Stimulated activated memory B cell treated with anti-CD40 and anti-IgM and Interleukin-4, amounts not matched to agents 10 μg/mL and 1 μg/mL and 100 μg/mL, for 72 hours (primary cell): ENCODE results near the gene UPK3BL1.
"Not testable (repeated sequence)": the region's sequence is repeated elsewhere in the genome, so short reads cannot be mapped to it uniquely, and the experiment has no call there.

ENCODE experiments used
- ATAC-seq: fragments of 150-1000 bp; cut with Tn5 transposase; 2 replicates; pipeline ENCODE4 v1.10.0; 2021
- H3K27ac Mint-ChIP-seq: one replicate; pipeline ENCODE4 v1.8.0; 2022; ENCODE audit warnings: mild to moderate bottlenecking, mixed read lengths
- H3K27me3 Mint-ChIP-seq: one replicate; pipeline ENCODE4 v1.8.0; 2022; ENCODE audit warnings: mixed read lengths
- H3K36me3 Mint-ChIP-seq: one replicate; pipeline ENCODE4 v1.8.0; 2022; ENCODE audit warnings: mixed read lengths
- H3K4me1 Mint-ChIP-seq: one replicate; pipeline ENCODE4 v1.8.0; 2022; ENCODE audit warnings: mixed read lengths
- H3K4me3 Mint-ChIP-seq: one replicate; pipeline ENCODE4 v1.8.0; 2022; ENCODE audit warnings: mild to moderate bottlenecking, moderate library complexity, mixed read lengths
- H3K9me3 Mint-ChIP-seq: one replicate; pipeline ENCODE4 v1.8.0; 2022; ENCODE audit warnings: mixed read lengths

The UPK3BL1 gene

DNA sequence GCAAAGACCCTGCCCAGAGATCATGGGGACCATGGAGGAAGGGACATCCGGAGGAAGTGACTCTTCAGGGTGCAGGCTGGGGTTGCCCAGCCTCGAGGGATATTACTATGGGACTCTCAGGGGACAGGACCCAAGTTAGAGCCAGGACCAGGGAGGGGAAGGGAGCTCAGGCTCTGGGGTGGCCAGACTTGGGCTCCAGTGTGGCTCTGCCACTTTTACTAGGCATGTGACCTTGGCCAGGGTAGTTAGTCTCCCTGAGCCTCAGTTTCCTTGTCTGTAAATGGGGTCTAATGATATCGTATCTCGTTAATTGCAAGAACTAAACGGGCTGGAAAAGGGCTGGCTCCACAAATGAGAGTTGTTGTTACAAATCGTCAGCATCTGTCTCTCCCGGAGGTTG, 32.1 kb downstream of the UPK3BL1 start:
- not testable (repeated sequence) for H3K4me1 Mint-ChIP-seq, H3K9me3 Mint-ChIP-seq, H3K36me3 Mint-ChIP-seq, H3K27me3 Mint-ChIP-seq, H3K27ac Mint-ChIP-seq, H3K4me3 Mint-ChIP-seq, ATAC-seq

DNA sequence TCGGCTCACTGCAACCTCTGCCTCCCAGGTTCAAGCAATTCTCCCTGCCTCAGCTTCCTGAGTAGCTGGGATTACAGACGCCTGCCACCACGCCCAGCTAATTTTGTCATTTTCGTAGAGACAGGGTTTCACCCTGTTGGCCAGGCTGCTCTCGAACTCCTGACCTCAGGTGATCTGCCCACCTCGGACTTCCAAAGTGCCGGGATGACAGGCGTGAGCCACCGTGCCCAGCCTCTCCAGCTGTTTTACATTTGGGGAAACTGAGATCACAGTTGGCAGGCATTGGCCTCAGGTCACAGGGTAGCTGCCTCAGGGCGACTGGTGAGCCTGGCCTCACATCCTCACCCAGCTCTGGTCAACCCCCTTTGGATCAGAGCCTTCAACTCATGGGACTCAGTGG, 32.9 kb downstream of the UPK3BL1 start:
- not testable (repeated sequence) for H3K4me3 Mint-ChIP-seq, H3K9me3 Mint-ChIP-seq, H3K4me1 Mint-ChIP-seq, H3K27ac Mint-ChIP-seq, H3K27me3 Mint-ChIP-seq, ATAC-seq, H3K36me3 Mint-ChIP-seq

DNA sequence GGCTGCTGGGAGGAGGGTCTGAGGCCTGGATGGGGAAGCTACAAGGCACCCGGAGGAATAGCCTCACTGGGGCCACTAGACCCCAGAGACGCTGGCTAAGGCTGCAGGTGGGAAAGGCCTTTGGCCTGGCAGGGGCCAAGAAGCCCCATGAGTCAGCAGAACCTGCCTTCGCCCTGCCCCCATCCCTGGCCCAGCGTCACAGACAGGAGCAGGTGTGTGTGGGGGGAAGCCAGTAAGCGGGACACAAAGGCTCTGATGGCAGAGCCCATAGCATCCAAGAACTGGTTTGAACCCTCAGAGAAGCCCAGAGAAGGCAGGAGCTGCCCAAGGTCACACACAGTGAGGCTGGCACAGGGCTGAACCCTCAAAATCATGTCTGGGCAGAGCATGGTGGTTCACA, 35.7 kb downstream of the UPK3BL1 start:
- H3K4me3 Mint-ChIP-seq, H3K9me3 Mint-ChIP-seq, ATAC-seq, H3K36me3 Mint-ChIP-seq, H3K27ac Mint-ChIP-seq, H3K27me3 Mint-ChIP-seq, H3K4me1 Mint-ChIP-seq: not testable (repeated sequence)

- not testable (repeated sequence) for H3K27me3 Mint-ChIP-seq, H3K9me3 Mint-ChIP-seq, H3K4me3 Mint-ChIP-seq, H3K4me1 Mint-ChIP-seq, H3K36me3 Mint-ChIP-seq, H3K27ac Mint-ChIP-seq
- peak; percentile 12 for ATAC-seq
Measured at GRCh38 chr7:102604431-102605145, 38.0 kb downstream of the UPK3BL1 start.

DNA sequence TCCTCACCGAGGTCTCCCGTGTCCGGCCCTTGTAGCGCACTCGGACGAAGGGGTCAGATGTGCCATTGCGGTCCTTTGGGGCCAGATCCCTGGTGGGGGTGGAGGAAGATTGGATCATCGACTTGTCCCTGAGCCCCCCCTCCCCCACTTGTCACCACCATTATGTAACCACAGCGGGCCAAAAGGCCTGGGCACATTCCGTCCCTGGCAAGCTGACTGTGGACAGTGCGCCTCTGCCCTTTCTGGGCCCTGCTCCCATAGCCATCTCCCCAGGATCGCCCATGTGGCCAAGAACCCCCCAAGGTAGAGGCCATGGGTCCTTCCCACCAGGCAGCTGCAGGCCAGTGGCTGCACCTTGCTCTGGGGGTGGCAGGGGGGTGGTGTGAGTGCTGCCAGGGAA, 40.3 kb downstream of the UPK3BL1 start:
- H3K27ac Mint-ChIP-seq, H3K4me1 Mint-ChIP-seq, H3K27me3 Mint-ChIP-seq, H3K9me3 Mint-ChIP-seq, H3K36me3 Mint-ChIP-seq, H3K4me3 Mint-ChIP-seq: not testable (repeated sequence)
- peak; percentile 4 for ATAC-seq

DNA sequence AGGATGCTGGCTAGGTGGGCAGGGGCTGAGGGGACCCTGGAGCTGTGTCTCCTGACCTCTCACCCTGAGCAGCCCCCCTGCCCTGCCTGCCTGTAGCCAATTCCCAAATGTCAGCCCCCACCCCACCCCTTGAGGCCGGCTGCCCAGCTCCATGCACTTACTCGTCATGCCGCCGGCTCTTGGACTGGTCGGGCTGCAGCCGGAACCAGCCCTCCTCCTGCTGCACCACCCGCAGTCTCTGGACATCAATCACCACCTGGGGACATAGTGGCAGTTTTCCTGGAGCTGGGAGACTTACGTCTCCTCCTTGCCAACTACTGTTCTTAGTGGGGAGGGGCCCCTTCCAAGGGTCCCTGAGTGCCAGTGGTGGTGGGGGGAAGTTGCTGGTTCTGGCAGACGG, 42.9 kb downstream of the UPK3BL1 start:
- not testable (repeated sequence) for H3K9me3 Mint-ChIP-seq, H3K4me1 Mint-ChIP-seq, H3K27me3 Mint-ChIP-seq, H3K36me3 Mint-ChIP-seq, ATAC-seq, H3K27ac Mint-ChIP-seq, H3K4me3 Mint-ChIP-seq

DNA sequence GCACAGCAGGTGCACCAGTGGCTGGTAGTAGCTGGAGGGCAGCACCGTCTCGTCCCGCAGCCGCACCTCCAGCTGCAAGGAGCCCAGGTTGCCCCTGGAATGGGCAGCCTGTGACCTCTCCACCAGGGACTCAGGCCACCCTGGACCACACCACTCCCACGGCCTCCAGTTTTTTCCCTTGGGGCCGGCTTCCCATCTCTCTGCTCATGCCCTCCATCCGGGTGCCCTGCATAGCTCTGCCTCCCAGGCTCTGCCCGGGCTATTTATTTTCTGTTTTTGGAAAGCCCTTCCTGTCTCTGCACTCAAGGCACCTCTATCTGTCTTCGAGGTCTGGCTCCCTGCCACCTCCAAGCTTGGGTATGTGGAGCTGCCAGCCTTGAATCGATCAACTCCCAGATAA, 46.6 kb downstream of the UPK3BL1 start:
- H3K27me3 Mint-ChIP-seq, H3K4me3 Mint-ChIP-seq, H3K9me3 Mint-ChIP-seq, H3K4me1 Mint-ChIP-seq, H3K27ac Mint-ChIP-seq, H3K36me3 Mint-ChIP-seq, ATAC-seq: not testable (repeated sequence)

GRCh38 chr7:102593637-102594334, 48.8 kb downstream of the UPK3BL1 start:
- not testable (repeated sequence) for H3K4me3 Mint-ChIP-seq, H3K9me3 Mint-ChIP-seq, H3K27me3 Mint-ChIP-seq, H3K36me3 Mint-ChIP-seq, H3K27ac Mint-ChIP-seq, H3K4me1 Mint-ChIP-seq
- peak; percentile 79 for ATAC-seq

- not testable (repeated sequence) for H3K9me3 Mint-ChIP-seq, H3K36me3 Mint-ChIP-seq, H3K4me1 Mint-ChIP-seq, H3K4me3 Mint-ChIP-seq, H3K27me3 Mint-ChIP-seq, H3K27ac Mint-ChIP-seq
- ATAC-seq = peak; percentile 83
Measured at GRCh38 chr7:102592477-102593019, 50.0 kb downstream of the UPK3BL1 start.

DNA sequence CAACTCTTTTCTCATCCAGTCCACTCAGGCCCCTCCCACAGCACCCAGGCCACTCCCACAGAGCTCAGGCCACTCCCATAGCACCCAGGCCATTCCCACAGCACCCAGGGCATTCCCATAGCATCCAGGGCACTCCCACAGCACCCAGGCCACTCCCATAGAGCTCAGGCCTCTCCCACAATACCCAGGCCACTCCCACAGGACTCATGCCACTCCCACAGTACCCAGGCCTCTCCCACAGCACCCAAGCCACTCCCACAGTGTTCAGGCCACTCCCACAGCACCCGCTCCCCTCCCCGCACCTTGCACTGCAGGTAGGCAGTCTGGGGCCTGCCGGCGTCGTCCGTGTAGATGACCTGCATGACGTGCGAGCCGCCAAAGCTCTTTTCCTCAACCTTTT, 52.7 kb downstream of the UPK3BL1 start:
- not testable (repeated sequence) for H3K9me3 Mint-ChIP-seq, H3K36me3 Mint-ChIP-seq, H3K4me1 Mint-ChIP-seq, H3K27me3 Mint-ChIP-seq, H3K4me3 Mint-ChIP-seq, H3K27ac Mint-ChIP-seq
- ATAC-seq = peak; percentile 54
